Activated CD4-positive, alpha-beta memory T cell treated with anti-CD3 and anti-CD28 coated beads, Interleukin-2, amount 10 ng/mL, durations not matched to agents 7 days and 5 days (primary cell): ENCODE results near the gene IFI44L. TPM values are rescaled to one million over a fixed set of nuclear protein-coding genes. Genes with fewer than 3 reads are reported as not detected.

Experiments used
- CTCF ChIA-PET: fragments of 350-600 bp; sonication (Branson Sonifier 250); formaldehyde crosslinking; loops from one replicate; lab custom pipeline; 2021; ENCODE audit warnings: antibody characterized with exemption, inconsistent platforms; lab: Charles Lee
- POLR2A ChIA-PET: fragments of 350-600 bp; sonication (Branson Sonifier 250); formaldehyde crosslinking; loops from one replicate; lab custom pipeline; 2021; ENCODE audit warnings: antibody characterized with exemption; lab: Charles Lee
- DNase-seq: peaks from one replicate; pipeline ENCODE4 v3.0.0-alpha.2; 2020
- H3K27ac Mint-ChIP-seq: one replicate; pipeline ENCODE4 v1.8.0; 2021; ENCODE audit warnings: mild to moderate bottlenecking, mixed read lengths
- H3K27me3 Mint-ChIP-seq: one replicate; pipeline ENCODE4 v1.8.0; 2021; ENCODE audit warnings: mixed read lengths
- H3K36me3 Mint-ChIP-seq: one replicate; pipeline ENCODE4 v1.8.0; 2021; ENCODE audit warnings: low read depth, mixed read lengths
- H3K4me1 Mint-ChIP-seq: one replicate; pipeline ENCODE4 v1.8.0; 2021; ENCODE audit warnings: mixed read lengths
- H3K4me3 Mint-ChIP-seq: one replicate; pipeline ENCODE4 v1.8.0; 2021; ENCODE audit warnings: mild to moderate bottlenecking, mixed read lengths
- H3K9me3 Mint-ChIP-seq: one replicate; pipeline ENCODE4 v1.8.0; 2021; ENCODE audit warnings: mixed read lengths
- total RNA-seq, 2 experiments: library from RNA; stranded (reverse); gene quantifications; one replicate each; pipeline ENCODE4 v1.2.3, GENCODE V29; 2021

Gene IFI44L
- total RNA-seq, 2 experiments from 2014 or later = 420 to 430 TPM

DNA sequence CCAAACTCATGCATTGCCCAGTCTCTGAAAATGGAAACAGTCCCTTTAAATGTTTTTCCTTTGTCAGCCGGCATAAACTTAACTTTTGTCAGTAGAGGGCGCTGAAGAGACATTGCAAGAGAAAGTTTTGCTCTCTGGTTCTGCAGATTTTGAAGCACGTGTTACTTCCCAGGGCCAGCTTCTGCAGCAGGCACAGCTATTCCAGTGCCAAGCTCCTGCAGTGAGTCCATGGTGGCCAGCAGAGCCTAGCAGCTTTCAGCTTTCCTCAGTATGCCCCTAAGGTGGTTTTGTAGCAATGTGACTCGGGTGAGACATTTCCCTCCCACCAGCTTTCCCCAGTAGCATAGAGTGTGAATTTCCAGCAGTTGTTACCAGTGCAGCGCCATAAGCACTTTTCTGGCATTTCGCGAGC lies 2.6 kb upstream of the IFI44L start:
- Mint-ChIP-seq H3K4me1 (peaks cover 35% of the 10 kb centered on the region), H3K27ac (peak overlapping the region; percentile 6), H3K9me3 (no peaks in the 10 kb centered on the region), H3K4me3 (no peak overlapping the region), H3K27me3 (peaks cover 18% of the 10 kb centered on the region), H3K36me3 (peaks cover 18% of the 10 kb centered on the region)
- CTCF ChIA-PET = interaction anchor here (0.6 to 1.7 kb wide), 19 partner anchors 9 to 736 kb away, joined by 3 to 21 read pairs (median 4); partner anchors contain the start of gene IFI44
- POLR2A ChIA-PET = interaction anchor here (0.9 to 1.6 kb wide), 5 partner anchors 29 to 613 kb away, joined by 3 to 8 read pairs (median 4); partner anchors contain the start of genes DNAJB4 and IFI44
- DNase-seq = peak; percentile 63

DNA sequence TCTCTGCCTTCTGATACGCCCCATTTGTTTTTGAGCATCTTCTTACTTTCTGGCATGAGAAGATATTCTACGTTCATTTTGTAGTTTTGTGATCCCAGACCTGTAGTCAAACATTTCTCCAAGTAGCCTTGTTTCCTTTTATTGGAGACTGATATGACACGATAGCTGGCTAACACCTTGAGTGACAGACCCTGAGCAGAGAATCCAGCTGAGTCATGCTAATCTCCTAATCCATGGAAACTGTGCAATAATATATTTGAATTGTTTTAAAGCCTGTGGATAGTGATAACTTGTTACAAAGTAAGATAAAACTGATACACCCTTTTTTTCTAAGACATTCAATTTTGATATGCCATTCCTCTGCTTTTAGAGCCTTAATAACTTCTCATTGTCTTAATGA lies 1.2 kb upstream of the IFI44L start:
- peak overlapping the region; percentile 90 for H3K4me3 Mint-ChIP-seq
- H3K4me1 Mint-ChIP-seq = peaks cover 41% of the 10 kb centered on the region
- DNase-seq = no peak
- ChIA-PET CTCF (no interaction called here), POLR2A (interaction anchor here (1.9 to 5.7 kb wide), 3 partner anchors 30 to 57 kb away, joined by 5 to 84 read pairs (median 11); partner anchors contain the start of gene IFI44)
- H3K36me3 Mint-ChIP-seq = peaks cover 32% of the 10 kb centered on the region
- H3K27ac Mint-ChIP-seq = peak overlapping the region; percentile 92
- H3K9me3 Mint-ChIP-seq = no peaks in the 10 kb centered on the region
- H3K27me3 Mint-ChIP-seq = peaks cover 13% of the 10 kb centered on the region

DNA sequence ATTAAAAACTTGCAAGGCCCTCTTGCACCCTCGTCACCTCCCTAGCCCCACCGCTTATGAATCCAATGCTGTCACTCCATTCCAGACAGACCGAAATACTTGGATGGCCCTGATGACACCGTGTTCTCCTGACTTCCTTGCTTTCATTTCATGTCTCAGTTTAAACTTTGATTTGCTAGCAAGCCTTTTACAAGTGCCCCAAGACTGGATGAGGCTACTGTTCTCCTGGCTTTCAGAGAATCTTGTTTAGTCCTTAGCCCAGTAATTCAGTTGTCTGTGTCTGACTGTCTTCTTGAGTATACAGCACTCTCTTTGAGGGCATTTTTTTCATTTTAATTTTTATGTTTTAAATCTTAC lies 824 bp upstream of the IFI44L start:
- no peaks in the 10 kb centered on the region for H3K9me3 Mint-ChIP-seq
- CTCF ChIA-PET = interaction anchor here (0.8 to 1.8 kb wide), 3 partner anchors 30 to 58 kb away, joined by 3 to 11 read pairs (median 3); partner anchors contain the start of gene IFI44

DNA sequence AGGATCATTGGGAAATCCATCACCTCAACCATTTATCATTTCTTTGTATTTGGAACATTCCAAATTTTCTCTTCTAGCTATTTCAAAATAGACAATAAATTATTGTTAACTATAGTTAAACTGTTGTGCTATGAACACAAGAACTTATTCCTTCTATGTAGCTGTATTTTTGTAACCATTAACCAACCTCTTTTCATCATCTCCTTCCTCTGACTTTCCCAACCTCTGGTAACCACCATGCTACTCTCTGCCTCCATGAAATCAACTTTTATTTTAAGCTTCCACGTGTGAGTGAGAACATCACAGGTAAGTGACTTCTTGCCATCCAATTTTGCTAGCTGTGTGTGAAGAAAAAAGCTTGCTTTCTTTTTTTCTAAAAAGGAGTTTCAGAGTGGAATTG lies 418 bp downstream of the IFI44L start:
- H3K27ac Mint-ChIP-seq = peak overlapping the region; percentile 92
- no peaks in the 10 kb centered on the region for H3K9me3 Mint-ChIP-seq
- no peak for DNase-seq
- H3K27me3 Mint-ChIP-seq = peaks cover 3% of the 10 kb centered on the region
- CTCF ChIA-PET = interaction anchor here (0.6 to 1.8 kb wide), 6 partner anchors 22 to 642 kb away, joined by 3 to 12 read pairs (median 8); partner anchors contain the start of genes FUBP1 and IFI44
- peaks cover 49% of the 10 kb centered on the region for H3K36me3 Mint-ChIP-seq
- peaks cover 55% of the 10 kb centered on the region for H3K4me1 Mint-ChIP-seq
- peak overlapping the region; percentile 90 for H3K4me3 Mint-ChIP-seq
- POLR2A ChIA-PET = interaction anchor here (0.9 to 5.7 kb wide), 13 partner anchors 12 to 643 kb away, joined by 3 to 84 read pairs (median 8); partner anchors contain the start of genes DNAJB4, FUBP1 and IFI44

More for the DNA sequence above, 824 bp upstream of the IFI44L start:
- DNase-seq = no peak
- Mint-ChIP-seq H3K36me3 (peaks cover 36% of the 10 kb centered on the region), H3K27ac (peak overlapping the region; percentile 92), H3K4me3 (peak overlapping the region; percentile 90), H3K4me1 (peaks cover 45% of the 10 kb centered on the region), H3K27me3 (peaks cover 10% of the 10 kb centered on the region)
- POLR2A ChIA-PET = interaction anchor here (0.9 to 5.7 kb wide), 15 partner anchors 9 to 641 kb away, joined by 3 to 84 read pairs (median 5); partner anchors contain the start of genes DNAJB4, FUBP1 and IFI44

DNA sequence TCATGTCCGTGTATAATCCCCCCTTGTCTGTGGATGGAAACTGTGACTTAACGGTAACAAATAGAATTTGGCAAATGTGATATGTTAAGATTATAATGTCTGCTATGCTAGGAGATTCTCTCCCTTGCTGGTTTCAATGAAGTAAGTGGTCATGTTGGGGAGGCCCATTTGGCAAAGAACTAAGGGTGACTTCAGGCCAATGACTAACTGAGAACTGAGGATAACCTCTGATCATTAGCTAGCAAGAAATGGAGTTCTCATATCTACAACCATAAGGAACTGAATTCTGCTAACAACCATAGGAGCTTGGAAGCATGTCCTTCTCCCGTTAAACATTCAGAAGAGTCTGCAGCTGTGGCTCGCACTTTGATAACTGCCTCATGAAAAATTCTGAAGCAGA lies 2.3 kb downstream of the IFI44L start:
- H3K4me3 Mint-ChIP-seq = peak overlapping the region; percentile 90
- CTCF ChIA-PET = interaction anchor here (0.8 to 2.2 kb wide), 4 partner anchors 27 to 55 kb away, joined by 3 to 9 read pairs (median 4); partner anchors contain the start of gene IFI44
- H3K4me1 Mint-ChIP-seq = peaks cover 58% of the 10 kb centered on the region
- H3K27me3 Mint-ChIP-seq = no peaks in the 10 kb centered on the region
- POLR2A ChIA-PET = interaction anchor here (0.6 to 5.7 kb wide), 6 partner anchors 23 to 645 kb away, joined by 3 to 84 read pairs (median 6); partner anchors contain the start of genes DNAJB4 and IFI44
- H3K9me3 Mint-ChIP-seq = no peaks in the 10 kb centered on the region
- no peak for DNase-seq
- peak overlapping the region; percentile 86 for H3K27ac Mint-ChIP-seq
- peaks cover 65% of the 10 kb centered on the region for H3K36me3 Mint-ChIP-seq

DNA sequence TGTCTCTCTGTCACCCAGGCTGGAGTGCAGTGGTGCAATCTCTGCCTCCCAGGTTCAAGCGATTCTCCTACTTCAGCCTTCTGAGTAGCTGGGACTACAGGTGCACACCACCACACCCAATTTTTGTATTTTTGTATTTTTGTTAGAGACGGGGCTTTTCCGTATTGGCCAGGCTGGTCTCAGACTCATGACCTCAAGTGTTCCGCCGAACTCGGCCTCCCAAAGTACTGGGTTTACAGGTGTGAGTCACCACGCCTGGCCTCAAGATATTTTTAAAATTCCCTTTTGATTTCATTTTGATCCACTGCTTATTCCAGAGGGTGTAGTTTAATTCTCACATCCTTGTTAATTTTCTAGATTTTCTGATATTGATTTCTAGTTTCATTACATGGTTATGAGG lies 3.8 kb downstream of the IFI44L start:
- POLR2A ChIA-PET = interaction anchor here (0.7 to 5.7 kb wide), 6 partner anchors 14 to 646 kb away, joined by 3 to 84 read pairs (median 4); partner anchors contain the start of gene IFI44

DNA sequence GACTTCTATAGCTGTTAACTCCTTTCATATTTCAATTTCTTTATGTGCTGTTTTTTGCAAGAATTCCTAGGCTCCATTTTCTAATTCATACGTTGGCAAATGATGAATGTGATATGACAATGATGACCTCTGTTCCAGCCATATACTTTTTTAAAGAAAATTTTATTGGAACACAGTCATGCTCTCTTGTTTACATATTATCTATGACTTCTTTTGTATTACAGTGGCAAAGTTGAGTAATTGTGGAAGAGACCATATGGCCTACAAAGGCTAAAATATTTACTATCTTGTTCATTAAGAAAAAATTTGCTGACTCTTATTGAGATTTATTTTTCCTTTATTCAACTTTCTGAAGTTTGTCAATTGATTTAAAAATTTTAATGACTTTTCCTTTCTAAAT lies 7.1 kb downstream of the IFI44L start:
- Mint-ChIP-seq H3K4me1 (peaks cover 61% of the 10 kb centered on the region), H3K36me3 (peaks cover 88% of the 10 kb centered on the region), H3K9me3 (no peaks in the 10 kb centered on the region), H3K27ac (no peak overlapping the region), H3K4me3 (peak overlapping the region; percentile 51), H3K27me3 (no peaks in the 10 kb centered on the region)
- CTCF ChIA-PET = interaction anchor here (1.2 to 2.6 kb wide), 5 partner anchors 10 to 51 kb away, joined by 3 to 17 read pairs (median 4); no protein-coding TSS in a partner anchor
- no peak for DNase-seq
- POLR2A ChIA-PET = interaction anchor here (0.7 to 1.3 kb wide), 4 partner anchors 28 to 623 kb away, joined by 3 read pairs; partner anchors contain the start of gene DNAJB4

More for the DNA sequence above, 3.8 kb downstream of the IFI44L start:
- H3K27me3 Mint-ChIP-seq = no peaks in the 10 kb centered on the region
- peak overlapping the region; percentile 69 for H3K27ac Mint-ChIP-seq
- H3K4me1 Mint-ChIP-seq = peaks cover 59% of the 10 kb centered on the region
- CTCF ChIA-PET = interaction anchor here (1.2 kb wide), 1 partner anchor 52 kb away, joined by 5 read pairs; no protein-coding TSS in a partner anchor
- DNase-seq = no peak
- H3K36me3 Mint-ChIP-seq = peaks cover 79% of the 10 kb centered on the region
- H3K9me3 Mint-ChIP-seq = no peaks in the 10 kb centered on the region
- H3K4me3 Mint-ChIP-seq = peak overlapping the region; percentile 90

DNA sequence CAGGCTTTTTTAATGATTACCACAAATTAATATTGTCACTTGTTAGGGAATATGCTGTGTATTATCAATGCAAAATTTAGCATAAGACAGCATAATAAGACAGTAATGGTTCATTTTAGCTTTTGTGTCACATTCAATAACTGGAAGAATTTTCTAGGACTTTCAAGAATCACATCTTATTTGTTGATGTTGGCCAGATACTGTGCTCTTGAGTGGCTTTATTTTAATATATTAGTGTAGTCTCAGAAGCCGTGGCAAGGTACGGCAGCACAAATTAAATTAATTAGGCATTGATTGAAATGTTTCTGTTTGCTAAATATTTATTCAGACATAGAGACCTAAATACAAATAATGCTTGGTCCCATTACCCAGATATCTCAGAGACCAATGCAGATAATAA lies 10.4 kb downstream of the IFI44L start:
- DNase-seq = no peak
- ChIA-PET POLR2A (no interaction called here), CTCF (no interaction called here)
- no peak overlapping the region for H3K27ac Mint-ChIP-seq
- H3K27me3 Mint-ChIP-seq = no peaks in the 10 kb centered on the region
- no peaks in the 10 kb centered on the region for H3K9me3 Mint-ChIP-seq
- no peak overlapping the region for H3K4me3 Mint-ChIP-seq
- H3K36me3 Mint-ChIP-seq = peaks cover 83% of the 10 kb centered on the region
- H3K4me1 Mint-ChIP-seq = peaks cover 52% of the 10 kb centered on the region

DNA sequence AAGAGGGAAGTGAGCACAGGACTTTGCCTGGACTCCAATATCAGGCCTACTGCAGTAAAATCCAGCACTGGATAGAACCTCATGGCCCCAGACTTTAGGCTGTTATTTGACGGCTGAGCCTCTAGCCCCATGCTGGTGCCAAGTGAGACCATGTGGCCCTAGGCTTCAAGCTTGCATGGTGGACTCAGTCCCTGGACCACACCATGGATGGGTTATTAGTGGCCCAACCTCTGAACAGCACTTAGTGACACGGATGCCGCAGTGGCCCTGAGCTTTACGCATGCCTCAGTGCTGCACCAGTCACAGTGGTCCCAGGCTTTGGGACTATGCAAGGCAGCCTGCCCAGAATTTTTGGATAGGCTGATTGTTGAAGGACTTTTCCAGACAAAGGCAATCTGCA lies 13.0 kb downstream of the IFI44L start:
- ChIA-PET CTCF (no interaction called here), POLR2A (interaction anchor here (1.7 to 2.7 kb wide), 2 partner anchors 13 to 15 kb away, joined by 3 to 10 read pairs; partner anchors contain the start of gene IFI44L)
- H3K4me1 Mint-ChIP-seq = peaks cover 45% of the 10 kb centered on the region
- DNase-seq = no peak
- peaks cover 85% of the 10 kb centered on the region for H3K36me3 Mint-ChIP-seq
- no peaks in the 10 kb centered on the region for H3K9me3 Mint-ChIP-seq
- no peak overlapping the region for H3K4me3 Mint-ChIP-seq
- H3K27me3 Mint-ChIP-seq = no peaks in the 10 kb centered on the region
- no peak overlapping the region for H3K27ac Mint-ChIP-seq

DNA sequence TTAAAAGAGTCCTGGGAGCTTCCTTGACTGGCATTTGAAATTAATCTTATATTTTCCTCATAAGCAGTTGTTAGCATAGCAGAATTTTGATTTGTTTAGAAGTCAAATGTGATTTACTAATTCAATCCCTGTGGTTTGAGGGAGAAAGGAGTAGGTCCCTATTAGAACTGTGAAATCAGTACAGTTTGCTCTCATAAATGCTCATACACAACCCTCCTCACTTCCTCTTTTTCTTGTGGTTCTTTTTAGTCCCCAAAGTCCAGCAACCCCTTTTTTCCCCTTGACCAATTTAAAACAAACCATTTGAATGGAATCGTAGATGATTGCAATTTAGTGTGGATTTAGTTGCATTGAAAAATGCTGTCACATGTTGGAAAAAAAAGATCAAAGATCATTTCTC lies 20.2 kb downstream of the IFI44L start:
- peaks cover 12% of the 10 kb centered on the region for H3K9me3 Mint-ChIP-seq
- H3K27ac Mint-ChIP-seq = no peak overlapping the region
- ChIA-PET POLR2A (interaction anchor here (2.6 kb wide), 1 partner anchor 9 kb away, joined by 8 read pairs; the partner anchor contains the start of gene IFI44), CTCF (no interaction called here)
- DNase-seq = no peak
- H3K36me3 Mint-ChIP-seq = peaks cover 98% of the 10 kb centered on the region
- H3K4me1 Mint-ChIP-seq = peaks cover 65% of the 10 kb centered on the region
- H3K27me3 Mint-ChIP-seq = no peaks in the 10 kb centered on the region
- H3K4me3 Mint-ChIP-seq = no peak overlapping the region

DNA sequence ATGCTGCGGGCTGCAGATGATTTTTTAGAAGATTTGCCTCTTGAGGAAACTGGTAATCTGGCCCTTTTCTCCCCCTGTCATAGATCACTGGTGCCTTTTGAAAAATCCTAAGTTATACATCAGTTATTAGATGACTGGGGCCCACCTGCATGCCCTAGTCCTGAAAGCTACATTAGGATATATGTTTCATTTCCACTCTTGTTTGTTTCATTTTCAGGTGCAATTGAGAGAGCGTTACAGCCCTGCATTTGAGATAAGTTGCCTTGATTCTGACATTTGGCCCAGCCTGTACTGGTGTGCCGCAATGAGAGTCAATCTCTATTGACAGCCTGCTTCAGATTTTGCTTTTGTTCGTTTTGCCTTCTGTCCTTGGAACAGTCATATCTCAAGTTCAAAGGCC lies 21.3 kb downstream of the IFI44L start:
- Mint-ChIP-seq H3K27me3 (no peaks in the 10 kb centered on the region), H3K36me3 (peaks cover 100% of the 10 kb centered on the region), H3K4me3 (no peak overlapping the region), H3K9me3 (peaks cover 21% of the 10 kb centered on the region), H3K4me1 (peaks cover 73% of the 10 kb centered on the region), H3K27ac (no peak overlapping the region)
- ChIA-PET CTCF (no interaction called here), POLR2A (no interaction called here)
- no peak for DNase-seq

DNA sequence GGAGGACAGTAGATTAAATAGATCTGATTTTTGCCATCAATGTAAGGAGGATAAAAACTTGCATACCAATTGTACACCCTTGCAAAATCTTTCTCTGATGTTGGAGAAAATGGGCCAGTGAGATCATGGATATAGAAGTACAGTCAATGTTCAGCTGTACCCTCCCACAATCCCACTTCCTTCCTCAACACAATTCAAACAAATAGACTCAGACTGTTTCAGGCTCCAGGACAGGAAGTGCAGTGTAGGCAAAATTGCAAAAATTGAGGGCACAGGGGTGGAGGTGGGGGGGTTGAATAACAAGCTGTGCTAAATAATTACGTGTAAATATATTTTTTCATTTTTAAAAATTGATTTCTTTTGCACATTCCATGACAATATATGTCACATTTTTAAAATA lies 25.5 kb downstream of the IFI44L start:
- peak; percentile 33 for DNase-seq
- Mint-ChIP-seq H3K4me1 (peaks cover 66% of the 10 kb centered on the region), H3K27me3 (no peaks in the 10 kb centered on the region), H3K27ac (peak overlapping the region; percentile 69), H3K9me3 (peaks cover 42% of the 10 kb centered on the region), H3K4me3 (peak overlapping the region; percentile 11), H3K36me3 (peaks cover 88% of the 10 kb centered on the region)
- ChIA-PET CTCF (interaction anchor here (1.4 to 1.9 kb wide), 2 partner anchors 19 to 25 kb away, joined by 3 to 8 read pairs; partner anchors contain the start of gene IFI44L), POLR2A (interaction anchor here (1.1 to 3.7 kb wide), 4 partner anchors 21 to 32 kb away, joined by 4 to 40 read pairs (median 6); partner anchors contain the start of gene IFI44L)

DNA sequence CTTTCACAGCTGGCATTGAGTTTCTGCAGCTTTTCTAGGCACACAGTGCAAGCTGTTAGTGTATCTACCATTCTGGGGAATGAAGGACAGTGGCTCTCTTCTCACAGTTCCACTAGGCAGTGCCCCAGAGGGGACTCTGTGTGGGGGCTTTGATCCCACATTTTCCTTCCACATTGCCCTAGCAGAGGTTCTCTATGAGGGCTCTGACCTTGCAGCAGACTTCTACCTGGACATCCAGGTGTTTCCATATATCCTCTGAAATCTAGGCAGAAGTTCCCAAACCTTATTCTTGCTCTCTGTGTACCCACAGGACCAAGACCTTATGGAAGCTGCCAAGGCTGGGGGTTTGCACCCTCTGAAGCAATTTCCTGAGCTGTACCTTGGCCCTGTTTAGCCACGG lies 27.0 kb downstream of the IFI44L start:
- H3K27me3 Mint-ChIP-seq = no peaks in the 10 kb centered on the region
- no peak overlapping the region for H3K4me3 Mint-ChIP-seq
- peaks cover 88% of the 10 kb centered on the region for H3K36me3 Mint-ChIP-seq
- H3K4me1 Mint-ChIP-seq = peaks cover 64% of the 10 kb centered on the region
- CTCF ChIA-PET = no interaction called here
- no peak overlapping the region for H3K27ac Mint-ChIP-seq
- peaks cover 40% of the 10 kb centered on the region for H3K9me3 Mint-ChIP-seq
- POLR2A ChIA-PET = interaction anchor here (1.8 to 3.7 kb wide), 2 partner anchors 19 to 26 kb away, joined by 7 to 40 read pairs; partner anchors contain the start of gene IFI44L
- DNase-seq = no peak
